ENCODE results near the gene NKIRAS1. TPM values are rescaled to one million over a fixed set of nuclear protein-coding genes. Genes with fewer than 3 reads are reported as not detected.

Gene NKIRAS1
- total RNA-seq, 1 experiment from 2014 or later: 7.3 TPM

GRCh38 chr3:23895181-23895580, 21.6 kb downstream of the NKIRAS1 start:
- no peak overlapping the region for H3K4me3 Mint-ChIP-seq
- DNase-seq (ENCODE audit: low spot score): no peak
- ChIA-PET CTCF (no interaction called here), POLR2A (no interaction called here)
- H3K27ac Mint-ChIP-seq: peak overlapping the region; percentile 24; the same call in 1 of the 2 replicates
- no peak for ATAC-seq
- H3K27me3 Mint-ChIP-seq (ENCODE audit: low read depth): no peaks in the 10 kb centered on the region
- H3K9me3 Mint-ChIP-seq: peaks cover 19% of the 10 kb centered on the region
- H3K4me1 Mint-ChIP-seq: peaks cover 21% of the 10 kb centered on the region
- no peak for TF ChIP-seq E2F1 (CRISPR knock-in tag; IDR thresholded peaks at IDR 0.05)
- H3K36me3 Mint-ChIP-seq: peaks cover 59% of the 10 kb centered on the region

- H3K27ac Mint-ChIP-seq: peak overlapping the region; percentile 12; the same call in 1 of the 2 replicates
- POLR2A ChIA-PET: no interaction called here
- no peak for ATAC-seq
- peaks cover 17% of the 10 kb centered on the region for H3K9me3 Mint-ChIP-seq
- peaks cover 21% of the 10 kb centered on the region for H3K4me1 Mint-ChIP-seq
- H3K36me3 Mint-ChIP-seq: peaks cover 55% of the 10 kb centered on the region
- H3K27me3 Mint-ChIP-seq (ENCODE audit: low read depth): no peaks in the 10 kb centered on the region
- TF ChIP-seq RORB (CRISPR knock-in tag; IDR thresholded peaks at IDR 0.05): no peak
- no peak for TF ChIP-seq GRHL2 (CRISPR knock-in tag; IDR thresholded peaks at IDR 0.05; ENCODE audit: insufficient replicate concordance, severe bottlenecking)
- TF ChIP-seq CBFB (CRISPR knock-in tag; IDR thresholded peaks at IDR 0.05; ENCODE audit: low read depth): no peak
- TF ChIP-seq ZNF396 (CRISPR knock-in tag; IDR thresholded peaks at IDR 0.05; ENCODE audit: borderline replicate concordance): no peak
- TF ChIP-seq ZNF232 (CRISPR knock-in tag; IDR thresholded peaks at IDR 0.05): no peak
- no peak for TF ChIP-seq ATF6 (CRISPR knock-in tag; IDR thresholded peaks at IDR 0.05)
- TF ChIP-seq ZNF532 (CRISPR knock-in tag; IDR thresholded peaks at IDR 0.05; ENCODE audit: borderline replicate concordance): no peak
- CTCF ChIA-PET: interaction anchor here (0.7 to 1.3 kb wide), 2 partner anchors 10 to 346 kb away, joined by 4 read pairs; no protein-coding TSS in a partner anchor
- no peak overlapping the region for H3K4me3 Mint-ChIP-seq
- DNase-seq (ENCODE audit: low spot score): no peak
Measured at GRCh38 chr3:23894254-23895061, 22.3 kb downstream of the NKIRAS1 start.

GRCh38 chr3:23889950-23890349, 26.8 kb downstream of the NKIRAS1 start:
- Mint-ChIP-seq H3K36me3 (peaks cover 17% of the 10 kb centered on the region; the same call in 1 of the 2 replicates), H3K4me3 (no peak overlapping the region), H3K9me3 (no peaks in the 10 kb centered on the region), H3K27me3 (ENCODE audit: low read depth) (no peaks in the 10 kb centered on the region), H3K27ac (peak overlapping the region; percentile 45; the same call in 1 of the 2 replicates), H3K4me1 (peaks cover 25% of the 10 kb centered on the region)
- ChIA-PET CTCF (interaction anchor here (0.6 kb wide), 1 partner anchor 109 kb away, joined by 3 read pairs; no protein-coding TSS in a partner anchor), POLR2A (interaction anchor here (0.6 to 0.9 kb wide), 2 partner anchors 27 to 79 kb away, joined by 3 to 4 read pairs; partner anchors contain the start of genes NKIRAS1 and RPL15)
- DNase-seq (ENCODE audit: low spot score) (no peak), ATAC-seq (no peak)
- TF ChIP-seq AFF4 (CRISPR knock-in tag; IDR thresholded peaks at IDR 0.05; ENCODE audit: borderline replicate concordance): no peak
- no peak for TF ChIP-seq FOXP4 (CRISPR knock-in tag; IDR thresholded peaks at IDR 0.05)
- TF ChIP-seq E2F1 (CRISPR knock-in tag; IDR thresholded peaks at IDR 0.05): no peak
- no peak for TF ChIP-seq NR2C2 (CRISPR knock-in tag; IDR thresholded peaks at IDR 0.05)
- no peak for TF ChIP-seq SMAD3 (CRISPR knock-in tag; IDR thresholded peaks at IDR 0.05; ENCODE audit: borderline replicate concordance)
- TF ChIP-seq NFATC4 (CRISPR knock-in tag; IDR thresholded peaks at IDR 0.05): no peak
- no peak for TF ChIP-seq FOXP1 (CRISPR knock-in tag; IDR thresholded peaks at IDR 0.05; ENCODE audit: borderline replicate concordance)

Measured in WTC11 (cell line).